ENCODE measurements around the gene PI16.

Gene PI16

GRCh38 chr6:36999751-37000125 lies 45.2 kb downstream of the PI16 start:
- no peak for DNase-seq (ENCODE audit: low read depth in 2 of 2)

- DNase-seq (ENCODE audit: low read depth in 2 of 2) = no peak
Observed at GRCh38 chr6:37004044-37004980, 49.8 kb downstream of the PI16 start.

- no peak for DNase-seq (ENCODE audit: low read depth in 2 of 2)
Observed at GRCh38 chr6:37005061-37005810, 50.7 kb downstream of the PI16 start, which contains the start of gene FGD2. TSS of gene FGD2 (plus strand) at chr6:37005655. CDS start at chr6:37005818, 163 bp downstream.

GRCh38 chr6:37005827-37006567 lies 51.5 kb downstream of the PI16 start:
- no peak for DNase-seq (ENCODE audit: low read depth in 2 of 2)

GRCh38 chr6:37006793-37007339 lies 52.3 kb downstream of the PI16 start:
- DNase-seq (ENCODE audit: low read depth in 2 of 2) = no peak

- DNase-seq (ENCODE audit: low read depth in 2 of 2) = no peak
Observed at GRCh38 chr6:37007340-37008043, 53.0 kb downstream of the PI16 start.

GRCh38 chr6:37008484-37009465 lies 54.2 kb downstream of the PI16 start:
- no peak for DNase-seq (ENCODE audit: low read depth in 2 of 2)

- DNase-seq (ENCODE audit: low read depth in 2 of 2) = no peak
Observed at GRCh38 chr6:37010402-37010892, 55.9 kb downstream of the PI16 start.

GRCh38 chr6:37011656-37012378 lies 57.3 kb downstream of the PI16 start:
- DNase-seq (ENCODE audit: low read depth in 2 of 2) = no peak

GRCh38 chr6:37013516-37014491 lies 59.3 kb downstream of the PI16 start:
- DNase-seq (ENCODE audit: low read depth in 2 of 2) = no peak
